ENCODE data around the gene USF1.

- TF ChIP-seq CTCF (IDR thresholded peaks at IDR 0.05) (no peak), RFX5 (IDR thresholded peaks at IDR 0.05; ENCODE audit: low read length) (no peak), POLR2AphosphoS5 (IDR thresholded peaks at IDR 0.05; ENCODE audit: low read depth, low read length) (no peak), EZH2phosphoT487 (IDR thresholded peaks at IDR 0.05; ENCODE audit: borderline replicate concordance, low read depth) (no peak), CHD2 (IDR thresholded peaks at IDR 0.05; ENCODE audit: low read length, partially characterized antibody) (no peak), USF2 (IDR thresholded peaks at IDR 0.05; ENCODE audit: borderline replicate concordance, low read depth, low read length) (no peak), ELF1 (IDR thresholded peaks at IDR 0.05) (no peak), NRF1 (IDR thresholded peaks at IDR 0.05; ENCODE audit: low read depth, low read length) (no peak), FOSL2 (IDR thresholded peaks at IDR 0.05; ENCODE audit: borderline replicate concordance, low read depth) (no peak), NFIC (IDR thresholded peaks at IDR 0.05; ENCODE audit: borderline replicate concordance) (no peak), FOXM1 (IDR thresholded peaks at IDR 0.05; ENCODE audit: low read depth) (no peak), TAF1 (IDR thresholded peaks at IDR 0.05; ENCODE audit: borderline replicate concordance, low read depth, low read length) (no peak), YY1 (IDR thresholded peaks at IDR 0.05; ENCODE audit: low read depth) (no peak)
Observed at GRCh38 chr1:161089251-161089924, 43.6 kb upstream of the USF1 start, which contains the start of gene NECTIN4.
